GM23248 (cell line): ENCODE results near the gene TMCC2. TPM values are rescaled to one million over a fixed set of nuclear protein-coding genes. Genes with fewer than 3 reads are reported as not detected.

ENCODE experiments used
- DNase-seq: peaks from one replicate; pipeline ENCODE4 v3.0.0-alpha.2; 2015
- H2AFZ ChIP-seq: fragments of 200-600 bp; sonication (generic); 2 replicates; pipeline ENCODE4 v1.6.1; 2016; ENCODE audit warnings: antibody characterized with exemption
- H3F3A ChIP-seq: fragments of 200-600 bp; sonication (generic); 2 replicates; pipeline ENCODE4 v1.6.1; 2016; ENCODE audit warnings: mild to moderate bottlenecking, antibody characterized with exemption, mixed run types; ENCODE audit not compliant: insufficient read depth
- H3K27ac ChIP-seq: fragments of 200-600 bp; sonication (generic); 2 replicates; pipeline ENCODE4 v1.5.1; 2016; ENCODE audit warnings: mild to moderate bottlenecking
- H3K27me3 ChIP-seq: fragments of 200-600 bp; sonication (generic); replicated peaks from 2 replicates; pipeline ENCODE4 v1.6.1; 2016; ENCODE audit warnings: mild to moderate bottlenecking; ENCODE audit not compliant: insufficient read depth
- H3K36me3 ChIP-seq: fragments of 200-600 bp; sonication (generic); 2 replicates; pipeline ENCODE4 v1.6.1; 2016; ENCODE audit warnings: low read depth, mild to moderate bottlenecking
- H3K4me1 ChIP-seq: fragments of 200-600 bp; sonication (generic); 2 replicates; pipeline ENCODE4 v1.6.1; 2016; ENCODE audit warnings: mild to moderate bottlenecking; ENCODE audit not compliant: insufficient read depth
- H3K4me2 ChIP-seq: fragments of 200-600 bp; sonication (generic); one replicate; pipeline ENCODE4 v1.6.1; 2016; ENCODE audit warnings: mild to moderate bottlenecking; ENCODE audit not compliant: unreplicated experiment
- H3K4me3 ChIP-seq: fragments of 200-600 bp; sonication (generic); 2 replicates; pipeline ENCODE4 v1.5.1; 2016; ENCODE audit warnings: mild to moderate bottlenecking
- H3K79me2 ChIP-seq: fragments of 200-600 bp; sonication (generic); 2 replicates; pipeline ENCODE4 v1.6.1; 2016; ENCODE audit warnings: mild to moderate bottlenecking; ENCODE audit not compliant: insufficient read depth
- H3K9ac ChIP-seq: fragments of 200-600 bp; sonication (generic); 2 replicates; pipeline ENCODE4 v1.6.1; 2016; ENCODE audit warnings: mild to moderate bottlenecking
- H3K9me2 ChIP-seq: fragments of 200-600 bp; sonication (generic); 2 replicates; pipeline ENCODE4 v1.6.1; 2016; ENCODE audit warnings: mixed run types, mild to moderate bottlenecking, moderate library complexity; ENCODE audit not compliant: insufficient read depth
- H3K9me3 ChIP-seq: fragments of 200-600 bp; sonication (generic); one replicate; pipeline ENCODE4 v1.6.1; 2017; ENCODE audit warnings: low read depth
- H4K20me1 ChIP-seq: fragments of 200-600 bp; sonication (generic); 2 replicates; pipeline ENCODE4 v1.6.0; 2016; ENCODE audit not compliant: insufficient read depth
- EZH2 ChIP-seq: fragments of 200-600 bp; sonication (generic); IDR thresholded peaks from 2 replicates; pipeline ENCODE4 v1.6.1; 2018; ENCODE audit warnings: antibody characterized with exemption, mild to moderate bottlenecking; ENCODE audit not compliant: insufficient read depth, poor library complexity, severe bottlenecking
- EZH2phosphoT487 ChIP-seq: fragments of 200-600 bp; sonication (generic); IDR thresholded peaks from 2 replicates; pipeline ENCODE4 v1.6.1; 2018; ENCODE audit warnings: antibody characterized with exemption, moderate library complexity, mild to moderate bottlenecking, low read depth; ENCODE audit not compliant: insufficient read depth
- WGBS, 2 experiments: methylation state at CpG; one replicate each; pipeline ENCODE4 v1.1.6; 2015 to 2017; ENCODE audit warnings: low lambda C conversion rate in 2 of 2, low coverage in 1 of 2; ENCODE audit errors: missing lambda C conversion rate in 2 of 2; 5-methylcytosine and 5-hydroxymethylcytosine counted together
- in situ Hi-C: fragments of 300-500 bp; cut with MboI; formaldehyde crosslinking; loops from 2 replicates; pipeline ENCODE4 v1.15.0; 2020
- polyA plus RNA-seq: library from polyadenylated mRNA; unstranded; fragments of >200 nt; fragmentation: Nextera tagmentation; extraction: Ambion mirVana; gene quantifications from 2 replicates; pipeline ENCODE4 v1.2.1, GENCODE V29; 2016
- total RNA-seq: library from RNA; depleted of rRNA; stranded (reverse); fragments of >200 nt; shearing (Covaris generic); gene quantifications from 2 replicates; pipeline ENCODE4 v1.2.3, GENCODE V29; 2014

Gene TMCC2
- total and polyA plus RNA-seq, 2 experiments from 2014 or later: 0.39 to 1.7 TPM

DNA sequence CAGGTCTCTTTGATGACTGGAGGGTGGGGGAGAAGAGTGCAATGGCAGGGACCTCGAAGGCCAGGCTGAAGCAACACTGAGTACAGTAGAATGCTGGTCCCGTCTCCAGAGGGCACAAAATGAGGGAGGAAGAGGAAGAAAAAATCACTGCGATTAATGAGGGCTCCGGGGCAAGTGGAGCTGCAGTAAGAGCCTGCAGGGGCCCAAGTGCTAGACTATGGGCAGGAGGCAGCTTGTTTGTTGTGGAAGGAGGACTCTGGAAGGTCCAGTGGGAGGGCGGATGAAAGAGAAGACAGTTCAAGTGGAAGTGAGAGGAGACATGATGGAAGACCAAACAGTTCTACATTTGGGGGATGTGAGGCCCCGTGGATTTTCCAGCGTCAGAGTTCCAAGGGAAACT lies 17.4 kb downstream of the TMCC2 start:
- DNase-seq: no peak
- Histone ChIP-seq H3K4me1 (no peaks in the 10 kb centered on the region), H3K79me2 (no peaks in the 10 kb centered on the region), H3F3A (no peaks in the 10 kb centered on the region), H3K4me2 (no peak overlapping the region), H3K4me3 (no peak overlapping the region), H3K9me2 (no peaks in the 10 kb centered on the region), H2AFZ (no peak overlapping the region), H3K27me3 (no peaks in the 10 kb centered on the region), H3K36me3 (no peaks in the 10 kb centered on the region), H3K9me3 (no peaks in the 10 kb centered on the region), H4K20me1 (no peaks in the 10 kb centered on the region), H3K9ac (no peak overlapping the region), H3K27ac (no peak overlapping the region)
- TF ChIP-seq EZH2phosphoT487 (no peak), EZH2 (no peak)
- WGBS, 2 experiments: 83 to 85% methylated on average over 7 of the region's 7 CpGs
- in situ Hi-C loops: no loop called here

DNA sequence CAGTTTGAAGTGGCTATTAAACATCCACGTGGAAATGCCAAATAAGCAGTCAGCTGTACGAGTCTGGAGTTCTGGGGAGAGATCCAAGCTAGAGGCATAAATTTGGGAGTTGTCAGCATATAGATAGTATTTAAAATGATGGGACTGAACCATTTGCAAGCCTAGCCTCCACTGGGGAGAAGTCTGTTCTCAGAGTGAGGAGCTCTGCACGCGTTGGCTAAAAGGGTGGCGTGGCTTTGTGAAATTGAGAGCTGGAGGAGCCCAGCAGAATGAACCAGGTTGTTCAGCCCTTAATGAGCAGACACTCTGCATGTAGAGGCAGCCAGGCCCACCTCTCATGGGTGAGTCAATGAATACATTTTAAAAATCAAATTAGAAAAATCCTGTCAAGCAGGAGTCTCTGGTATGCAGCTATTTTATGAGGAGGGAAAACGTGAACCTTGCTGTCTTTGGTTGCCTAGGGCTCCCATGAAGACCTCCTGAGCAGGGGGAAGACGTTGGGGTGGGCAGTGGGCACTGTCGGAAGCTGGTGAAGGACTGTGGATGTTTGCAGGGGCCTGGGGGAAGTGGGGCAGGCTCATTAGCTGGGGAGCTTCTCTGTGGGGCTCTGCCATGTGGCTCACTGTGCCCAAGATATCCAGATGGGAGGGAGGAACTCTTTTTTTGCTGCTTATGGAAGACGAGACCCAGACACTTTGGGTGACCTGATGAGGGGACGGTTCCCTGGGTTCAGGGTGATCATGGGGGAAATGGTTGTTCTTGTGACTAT lies 18.8 kb downstream of the TMCC2 start:
- H3K36me3 ChIP-seq: no peaks in the 10 kb centered on the region
- H3K9me2 ChIP-seq: no peaks in the 10 kb centered on the region
- H3K79me2 ChIP-seq: no peaks in the 10 kb centered on the region
- H3K4me1 ChIP-seq: no peaks in the 10 kb centered on the region
- no peak overlapping the region for H3K27ac ChIP-seq
- no peak overlapping the region for H2AFZ ChIP-seq
- in situ Hi-C loops: no loop called here
- H3F3A ChIP-seq: no peaks in the 10 kb centered on the region
- H4K20me1 ChIP-seq: no peaks in the 10 kb centered on the region
- H3K27me3 ChIP-seq: no peaks in the 10 kb centered on the region
- TF ChIP-seq EZH2phosphoT487 (no peak), EZH2 (no peak)
- 91 to 92% methylated on average over 10 of the region's 10 CpGs for WGBS, 2 experiments
- no peak overlapping the region for H3K9ac ChIP-seq
- DNase-seq: no peak
- no peak overlapping the region for H3K4me2 ChIP-seq
- H3K4me3 ChIP-seq: no peak overlapping the region
- H3K9me3 ChIP-seq: no peaks in the 10 kb centered on the region

DNA sequence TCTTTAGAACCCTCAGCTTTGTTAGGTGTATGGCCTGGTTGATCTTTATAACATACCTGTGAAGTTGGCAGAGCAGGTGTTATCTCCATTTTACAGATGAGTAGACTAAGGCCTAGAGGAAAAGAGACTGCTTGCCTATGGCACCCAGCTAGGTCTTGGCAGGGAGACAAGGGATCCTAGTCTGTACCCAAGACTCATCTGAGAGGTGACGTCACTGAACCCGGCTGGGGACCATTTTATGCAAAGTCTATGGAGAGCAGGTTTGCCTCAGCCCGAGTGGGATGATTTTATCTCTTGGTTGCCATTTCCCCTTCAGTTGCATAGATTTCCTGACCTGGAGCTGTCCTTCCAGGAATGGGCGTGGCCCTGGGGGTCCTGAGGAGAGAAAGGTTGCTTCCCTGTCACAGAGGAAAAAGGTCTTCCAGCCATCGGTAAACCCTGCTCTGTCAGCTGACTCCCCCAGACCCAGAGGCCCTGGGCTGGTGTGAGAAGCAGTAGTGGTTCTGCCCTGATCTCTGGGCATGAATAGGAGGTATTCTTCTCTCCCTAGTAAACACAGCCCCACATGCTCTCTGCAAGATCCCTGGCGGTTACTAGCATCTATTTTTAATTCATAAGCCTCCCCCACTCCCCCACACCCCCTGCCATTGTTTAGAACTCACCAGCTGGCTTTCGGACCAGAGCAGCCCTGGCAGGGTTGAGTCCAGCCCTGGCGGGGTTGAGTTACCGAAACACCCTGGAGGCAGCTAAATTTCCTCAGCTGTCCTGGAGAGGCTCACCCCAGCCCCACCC lies 19.6 kb downstream of the TMCC2 start:
- Histone ChIP-seq H3K4me1 (no peaks in the 10 kb centered on the region), H3K4me3 (no peak overlapping the region), H3K27ac (no peak overlapping the region), H3K36me3 (no peaks in the 10 kb centered on the region), H3K9me3 (no peaks in the 10 kb centered on the region), H3K9me2 (no peaks in the 10 kb centered on the region), H3K4me2 (no peak overlapping the region), H3K27me3 (no peaks in the 10 kb centered on the region), H2AFZ (no peak overlapping the region), H3K9ac (no peak overlapping the region), H3F3A (no peaks in the 10 kb centered on the region), H3K79me2 (no peaks in the 10 kb centered on the region), H4K20me1 (no peaks in the 10 kb centered on the region)
- in situ Hi-C loops: no loop called here
- 55% methylated on average over 9 of the region's 9 CpGs for WGBS, 2 experiments
- DNase-seq: no peak
- TF ChIP-seq EZH2: no peak
- no peak for TF ChIP-seq EZH2phosphoT487

DNA sequence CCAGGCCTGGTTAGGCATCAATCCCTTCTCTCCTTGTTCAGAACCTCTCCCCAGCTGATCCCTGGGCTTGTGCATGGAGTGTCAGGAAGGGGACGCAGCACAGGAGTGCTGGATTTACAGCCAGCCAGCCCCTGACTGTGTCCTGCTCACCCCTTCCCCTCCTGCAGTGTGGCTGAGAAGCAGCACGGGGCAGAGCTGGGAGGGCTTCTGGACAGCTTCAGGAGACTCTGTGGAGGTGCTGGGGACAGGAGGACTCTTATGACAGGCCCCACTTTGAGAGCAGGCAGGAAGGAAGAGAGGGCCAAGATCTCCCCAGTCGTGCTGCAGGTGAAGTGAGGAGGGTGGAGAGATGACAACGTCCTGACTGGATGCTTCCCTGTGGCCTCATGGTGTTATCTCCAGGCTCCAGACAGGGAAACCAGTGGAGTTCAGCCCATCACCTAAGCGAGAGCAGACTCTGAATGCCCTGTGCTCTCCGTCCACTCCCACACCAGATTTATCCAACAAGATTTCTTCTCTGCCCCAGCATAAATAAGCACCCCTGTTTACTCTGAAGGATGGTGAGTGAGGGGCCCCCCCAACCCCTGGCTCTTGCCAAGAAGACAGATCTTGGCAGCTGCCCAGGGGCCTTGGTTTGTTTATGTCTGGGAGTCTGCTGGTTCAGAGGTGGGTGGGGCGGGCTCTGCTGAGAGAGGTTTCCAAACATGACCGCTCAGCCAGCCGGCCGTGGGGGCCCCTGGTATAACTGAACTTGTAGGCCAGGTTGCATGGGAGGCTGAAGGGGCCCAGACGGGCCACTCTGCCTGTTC lies 21.3 kb downstream of the TMCC2 start:
- no peaks in the 10 kb centered on the region for H3K79me2 ChIP-seq
- no peak overlapping the region for H2AFZ ChIP-seq
- in situ Hi-C loops: no loop called here
- no peaks in the 10 kb centered on the region for H3K4me1 ChIP-seq
- no peaks in the 10 kb centered on the region for H4K20me1 ChIP-seq
- H3K4me3 ChIP-seq: no peak overlapping the region
- no peak for TF ChIP-seq EZH2phosphoT487
- TF ChIP-seq EZH2: no peak
- no peaks in the 10 kb centered on the region for H3K36me3 ChIP-seq
- H3K27me3 ChIP-seq: no peaks in the 10 kb centered on the region
- DNase-seq: no peak
- no peak overlapping the region for H3K4me2 ChIP-seq
- H3K27ac ChIP-seq: no peak overlapping the region
- H3F3A ChIP-seq: no peaks in the 10 kb centered on the region
- H3K9me2 ChIP-seq: no peaks in the 10 kb centered on the region
- 52 to 59% methylated on average over 11 of the region's 11 CpGs for WGBS, 2 experiments
- no peak overlapping the region for H3K9ac ChIP-seq
- H3K9me3 ChIP-seq: no peaks in the 10 kb centered on the region
